ENCODE data around the gene CPAMD8.
"Not testable (repeated sequence)": the region's sequence is repeated elsewhere in the genome, so short reads cannot be mapped to it uniquely, and the experiment has no call there.

CPAMD8 gene

GRCh38 chr19:17025991-17026658 lies 485 bp downstream of the CPAMD8 start:
- no peak for DNase-seq (ENCODE audit: low read depth)
- TF ChIP-seq CTCF (conservative IDR thresholded peaks at IDR 0.05; ENCODE audit: low read length): no peak
- H3K4me3 ChIP-seq (ENCODE audit: low read length): no peak overlapping the region

- H3K4me3 ChIP-seq (ENCODE audit: low read length): no peak overlapping the region
- no peak for TF ChIP-seq CTCF (conservative IDR thresholded peaks at IDR 0.05; ENCODE audit: low read length)
Measured at GRCh38 chr19:17025361-17025760, 1.2 kb downstream of the CPAMD8 start.

GRCh38 chr19:17024941-17025340 lies 1.7 kb downstream of the CPAMD8 start:
- H3K4me3 ChIP-seq (ENCODE audit: low read length); DNase-seq (ENCODE audit: low read depth): not testable (repeated sequence)

More at GRCh38 chr19:17025361-17025760, 1.2 kb downstream of the CPAMD8 start:
- DNase-seq (ENCODE audit: low read depth): no peak

- no peak overlapping the region for H3K4me3 ChIP-seq (ENCODE audit: low read length)
- no peak for TF ChIP-seq CTCF (conservative IDR thresholded peaks at IDR 0.05; ENCODE audit: low read length)
- no peak for DNase-seq (ENCODE audit: low read depth)
Measured at GRCh38 chr19:17023805-17024204, 2.8 kb downstream of the CPAMD8 start.

GRCh38 chr19:17022738-17023137 lies 3.9 kb downstream of the CPAMD8 start:
- DNase-seq (ENCODE audit: low read depth): no peak
- TF ChIP-seq CTCF (conservative IDR thresholded peaks at IDR 0.05; ENCODE audit: low read length): no peak
- no peak overlapping the region for H3K4me3 ChIP-seq (ENCODE audit: low read length)

- no peak for TF ChIP-seq CTCF (conservative IDR thresholded peaks at IDR 0.05; ENCODE audit: low read length)
- peak; percentile 12 for DNase-seq (ENCODE audit: low read depth)
- no peak overlapping the region for H3K4me3 ChIP-seq (ENCODE audit: low read length)
Measured at GRCh38 chr19:17021793-17022590, 4.6 kb downstream of the CPAMD8 start.

GRCh38 chr19:17021328-17021727 lies 5.3 kb downstream of the CPAMD8 start:
- no peak for TF ChIP-seq CTCF (conservative IDR thresholded peaks at IDR 0.05; ENCODE audit: low read length)
- DNase-seq (ENCODE audit: low read depth): no peak
- H3K4me3 ChIP-seq (ENCODE audit: low read length): no peak overlapping the region
